Trophoblast cell (in vitro differentiated cells and primary cell): Measurements from ENCODE around the gene CTBP2.

Experiments used
- DNase-seq, 2 donors: peaks; one replicate each; pipeline ENCODE4 v3.0.0-alpha.2; 2016
- H2AFZ ChIP-seq: 2 replicates; pipeline ENCODE4 v1.6.1; 2013; ENCODE audit warnings: low read length, moderate library complexity, mild to moderate bottlenecking; ENCODE audit not compliant: insufficient read depth, poor library complexity
- H2AK5ac ChIP-seq: 2 replicates; pipeline ENCODE4 v1.6.1; 2013; ENCODE audit warnings: mild to moderate bottlenecking, low read length
- H2BK120ac ChIP-seq: 2 replicates; pipeline ENCODE4 v1.6.1; 2013; ENCODE audit warnings: low read length, mild to moderate bottlenecking, moderate library complexity; ENCODE audit not compliant: insufficient read depth, poor library complexity
- H2BK12ac ChIP-seq: 2 replicates; pipeline ENCODE4 v1.6.1; 2013; ENCODE audit warnings: mild to moderate bottlenecking, low read length, moderate library complexity
- H2BK5ac ChIP-seq: 2 replicates; pipeline ENCODE4 v1.6.1; 2013; ENCODE audit warnings: low read length, low read depth, moderate library complexity, mild to moderate bottlenecking; ENCODE audit not compliant: poor library complexity
- H3K14ac ChIP-seq: 2 replicates; pipeline ENCODE4 v1.6.1; 2013; ENCODE audit warnings: mild to moderate bottlenecking, low read length
- H3K18ac ChIP-seq: 2 replicates; pipeline ENCODE4 v1.6.1; 2013; ENCODE audit warnings: mild to moderate bottlenecking, low read length
- H3K23ac ChIP-seq: 2 replicates; pipeline ENCODE4 v1.6.1; 2013; ENCODE audit warnings: low read length
- H3K27ac ChIP-seq: 2 replicates; pipeline ENCODE4 v1.5.1; 2013; ENCODE audit warnings: low read depth, mild to moderate bottlenecking, inconsistent platforms, low read length, moderate library complexity
- H3K27me3 ChIP-seq: 2 replicates; pipeline ENCODE4 v1.6.1; 2013; ENCODE audit warnings: inconsistent platforms, mild to moderate bottlenecking, low read length, moderate library complexity; ENCODE audit not compliant: insufficient read depth
- H3K36me3 ChIP-seq, 2 experiments: 1 replicate in 1 of 2; 2 replicates in 1 of 2; pipeline ENCODE4 v1.6.1; 2013; ENCODE audit warnings: low read length in 2 of 2, mild to moderate bottlenecking in 2 of 2, moderate library complexity in 1 of 2; ENCODE audit not compliant: insufficient read depth in 2 of 2, control insufficient read depth in 1 of 2
- H3K4ac ChIP-seq: 2 replicates; pipeline ENCODE4 v1.6.1; 2013; ENCODE audit warnings: low read depth, mild to moderate bottlenecking, low read length, moderate library complexity
- H3K4me1 ChIP-seq, 2 experiments: 1 replicate in 1 of 2; 2 replicates in 1 of 2; pipeline ENCODE4 v1.6.1; 2013; ENCODE audit warnings: low read length in 2 of 2, mild to moderate bottlenecking in 2 of 2, moderate library complexity in 1 of 2; ENCODE audit not compliant: insufficient read depth in 2 of 2, control insufficient read depth in 1 of 2
- H3K4me2 ChIP-seq: 2 replicates; pipeline ENCODE4 v1.6.1; 2013; ENCODE audit warnings: inconsistent platforms, mild to moderate bottlenecking, low read length, moderate library complexity
- H3K4me3 ChIP-seq: 2 replicates; pipeline ENCODE4 v1.5.1; 2013; ENCODE audit warnings: mild to moderate bottlenecking, low read depth, low read length, inconsistent platforms
- H3K79me1 ChIP-seq: one replicate; pipeline ENCODE4 v1.6.1; 2013; ENCODE audit warnings: low read length
- H3K79me2 ChIP-seq: 2 replicates; pipeline ENCODE4 v1.6.1; 2013; ENCODE audit warnings: low read length, mild to moderate bottlenecking; ENCODE audit not compliant: control insufficient read depth, insufficient read depth, poor library complexity
- H3K9ac ChIP-seq: 2 replicates; pipeline ENCODE4 v1.6.1; 2013; ENCODE audit warnings: mild to moderate bottlenecking, low read length
- H3K9me3 ChIP-seq: 2 replicates; pipeline ENCODE4 v1.6.1; 2013; ENCODE audit warnings: low read depth, mild to moderate bottlenecking, control low read depth, inconsistent platforms, low read length; ENCODE audit not compliant: insufficient read depth
- H4K12ac ChIP-seq: 2 replicates; pipeline ENCODE4 v1.6.1; 2013; ENCODE audit warnings: low read depth, mild to moderate bottlenecking, low read length, moderate library complexity
- H4K8ac ChIP-seq: 2 replicates; pipeline ENCODE4 v1.6.1; 2013; ENCODE audit warnings: low read depth, mild to moderate bottlenecking, low read length, moderate library complexity
- H4K91ac ChIP-seq: one replicate; pipeline ENCODE4 v1.6.1; 2013; ENCODE audit warnings: low read depth, mild to moderate bottlenecking, low read length, moderate library complexity
- WGBS: extraction: QIAGEN DNeasy Blood & Tissue Kit; methylation state at CpG from one replicate; pipeline ENCODE4 v1.1.7; 2013; ENCODE audit warnings: missing lambda C conversion rate; ENCODE audit not compliant: insufficient read length, insufficient coverage; ENCODE audit errors: extremely low coverage; 5-methylcytosine and 5-hydroxymethylcytosine counted together

CTBP2 gene

DNA sequence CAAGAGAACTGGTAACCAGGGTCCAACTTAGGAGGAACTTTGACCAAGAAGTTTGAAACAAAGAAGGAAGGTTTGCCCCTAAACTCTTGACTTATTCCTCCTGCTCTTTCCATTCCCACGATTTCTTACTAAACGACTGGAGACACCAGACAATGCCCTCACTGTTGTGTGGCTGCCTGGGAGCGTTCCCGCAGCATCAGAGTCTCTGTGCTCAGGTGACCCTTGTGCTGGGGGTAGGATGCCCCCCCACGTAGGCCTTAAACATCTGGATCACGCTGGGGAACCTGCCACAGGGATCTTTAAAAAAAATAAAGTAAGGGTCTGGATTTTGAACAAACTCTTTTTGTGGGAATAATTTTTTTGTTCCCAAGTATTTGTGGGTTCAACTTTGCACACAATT is 30.1 kb upstream of the CTBP2 start:
- H2BK5ac ChIP-seq: no peak overlapping the region
- no peak overlapping the region for H3K23ac ChIP-seq
- H3K79me2 ChIP-seq: no peaks in the 10 kb centered on the region
- no peak overlapping the region for H4K12ac ChIP-seq
- no peak overlapping the region for H3K9ac ChIP-seq
- no peaks in the 10 kb centered on the region for H3K36me3 ChIP-seq
- no peak overlapping the region for H3K27ac ChIP-seq
- no peaks in the 10 kb centered on the region for H3K4me1 ChIP-seq
- no peak overlapping the region for H3K4me3 ChIP-seq
- H2AK5ac ChIP-seq: no peak overlapping the region
- H3K14ac ChIP-seq: no peak overlapping the region
- H3K4me2 ChIP-seq: no peak overlapping the region
- H4K8ac ChIP-seq: no peak overlapping the region
- H3K18ac ChIP-seq: no peak overlapping the region
- H2AFZ ChIP-seq: no peak overlapping the region
- H3K9me3 ChIP-seq: peaks cover 2% of the 10 kb centered on the region
- no peaks in the 10 kb centered on the region for H3K79me1 ChIP-seq
- H3K27me3 ChIP-seq: no peaks in the 10 kb centered on the region
- no peak overlapping the region for H2BK120ac ChIP-seq
- H4K91ac ChIP-seq: no peak overlapping the region
- no peak for DNase-seq
- WGBS: no CpG with 5 or more reads among the region's 6 CpGs
- H2BK12ac ChIP-seq: no peak overlapping the region
- H3K4ac ChIP-seq: no peak overlapping the region

DNA sequence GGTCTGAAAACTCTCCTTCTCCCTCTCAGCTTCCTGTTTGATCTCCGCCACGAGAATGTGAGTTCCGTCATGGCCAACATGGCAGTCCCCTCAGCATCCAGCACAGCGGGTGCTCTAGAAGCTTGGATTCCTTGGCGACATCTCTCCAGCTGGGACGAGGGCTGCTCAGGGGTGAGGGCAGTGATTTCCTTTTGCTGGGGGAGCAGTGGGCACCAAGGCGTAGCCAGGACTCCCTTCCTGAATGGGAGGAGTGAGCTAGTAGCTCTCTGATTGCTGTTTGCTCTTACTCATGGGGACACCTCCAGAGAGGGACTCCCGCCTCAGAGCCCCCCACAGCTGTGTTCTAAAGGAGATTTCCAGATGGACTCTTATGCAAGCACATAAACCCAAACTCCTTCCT is 28.8 kb upstream of the CTBP2 start:
- Histone ChIP-seq H3K14ac (no peak overlapping the region), H2BK5ac (no peak overlapping the region), H4K91ac (no peak overlapping the region), H2AFZ (no peak overlapping the region), H2BK12ac (no peak overlapping the region), H3K4me3 (no peak overlapping the region), H3K4me2 (no peak overlapping the region), H3K79me2 (no peaks in the 10 kb centered on the region), H3K79me1 (no peaks in the 10 kb centered on the region), H3K4me1 (no peaks in the 10 kb centered on the region), H4K12ac (no peak overlapping the region), H3K27me3 (no peaks in the 10 kb centered on the region), H3K9ac (no peak overlapping the region), H3K9me3 (peaks cover 2% of the 10 kb centered on the region), H2BK120ac (no peak overlapping the region), H3K18ac (no peak overlapping the region), H3K36me3 (no peaks in the 10 kb centered on the region), H3K4ac (no peak overlapping the region), H4K8ac (no peak overlapping the region), H3K27ac (no peak overlapping the region), H3K23ac (no peak overlapping the region), H2AK5ac (no peak overlapping the region)
- WGBS: no CpG with 5 or more reads among the region's 8 CpGs
- no peak for DNase-seq

DNA sequence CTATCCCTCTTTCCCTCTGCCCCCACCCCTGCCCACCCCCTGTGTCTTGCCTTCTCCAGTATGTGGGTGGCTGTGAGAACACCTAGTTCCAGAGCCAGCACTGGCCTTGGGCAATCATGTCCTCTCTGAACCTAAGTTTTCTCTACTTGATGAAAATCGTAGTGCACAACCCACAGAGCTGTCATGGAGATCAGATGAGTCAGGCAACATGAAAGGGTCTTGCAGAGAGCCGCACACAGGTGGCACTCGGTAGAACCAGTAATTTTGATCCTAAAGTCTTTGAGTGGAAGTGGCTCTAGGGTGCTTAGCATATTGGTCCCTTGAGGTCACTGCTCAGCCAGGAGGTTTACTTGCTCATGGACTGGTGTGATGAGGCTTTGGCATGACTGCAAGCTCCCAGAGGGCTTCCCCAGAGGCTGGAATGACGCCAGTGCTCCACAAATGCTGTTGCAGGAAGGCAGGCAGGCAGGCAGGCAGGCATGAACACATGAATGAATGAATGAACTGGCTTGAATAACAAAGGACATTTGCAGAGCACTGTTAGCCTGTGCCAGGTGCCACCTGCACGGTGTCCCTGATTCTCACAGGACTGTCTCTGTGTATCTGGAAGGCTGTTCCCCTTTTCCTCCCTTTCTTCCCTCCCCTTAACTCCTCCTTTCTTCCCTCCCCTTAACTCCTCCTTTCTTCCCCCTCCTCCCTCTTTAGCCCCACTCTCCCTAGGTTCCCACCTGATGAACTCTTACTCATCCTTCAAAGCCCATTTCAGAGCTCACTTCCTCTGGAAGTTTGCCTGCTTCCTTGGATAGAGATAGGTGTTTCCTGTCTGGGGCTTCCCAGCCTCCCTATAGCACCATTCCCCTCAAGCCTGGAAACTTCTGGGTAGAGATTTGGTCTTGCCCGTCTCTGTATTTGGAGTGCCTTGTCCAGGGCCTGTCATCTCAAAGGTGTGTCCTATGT is 27.2 kb upstream of the CTBP2 start:
- no peak overlapping the region for H4K8ac ChIP-seq
- no peaks in the 10 kb centered on the region for H3K4me1 ChIP-seq
- H4K91ac ChIP-seq: no peak overlapping the region
- WGBS: no CpG with 5 or more reads among the region's 6 CpGs
- H3K18ac ChIP-seq: no peak overlapping the region
- H3K79me1 ChIP-seq: no peaks in the 10 kb centered on the region
- no peak overlapping the region for H3K4me3 ChIP-seq
- H3K14ac ChIP-seq: no peak overlapping the region
- no peak overlapping the region for H2BK5ac ChIP-seq
- no peaks in the 10 kb centered on the region for H3K36me3 ChIP-seq
- no peak overlapping the region for H3K27ac ChIP-seq
- H2AK5ac ChIP-seq: no peak overlapping the region
- no peak overlapping the region for H2BK120ac ChIP-seq
- H3K9me3 ChIP-seq: peaks cover 2% of the 10 kb centered on the region
- H2AFZ ChIP-seq: no peak overlapping the region
- no peak overlapping the region for H3K23ac ChIP-seq
- H3K4ac ChIP-seq: no peak overlapping the region
- no peak overlapping the region for H4K12ac ChIP-seq
- DNase-seq: peak in 1 of 2 donors; percentile 56
- no peak overlapping the region for H2BK12ac ChIP-seq
- no peaks in the 10 kb centered on the region for H3K79me2 ChIP-seq
- H3K27me3 ChIP-seq: no peaks in the 10 kb centered on the region
- H3K4me2 ChIP-seq: no peak overlapping the region
- no peak overlapping the region for H3K9ac ChIP-seq

DNA sequence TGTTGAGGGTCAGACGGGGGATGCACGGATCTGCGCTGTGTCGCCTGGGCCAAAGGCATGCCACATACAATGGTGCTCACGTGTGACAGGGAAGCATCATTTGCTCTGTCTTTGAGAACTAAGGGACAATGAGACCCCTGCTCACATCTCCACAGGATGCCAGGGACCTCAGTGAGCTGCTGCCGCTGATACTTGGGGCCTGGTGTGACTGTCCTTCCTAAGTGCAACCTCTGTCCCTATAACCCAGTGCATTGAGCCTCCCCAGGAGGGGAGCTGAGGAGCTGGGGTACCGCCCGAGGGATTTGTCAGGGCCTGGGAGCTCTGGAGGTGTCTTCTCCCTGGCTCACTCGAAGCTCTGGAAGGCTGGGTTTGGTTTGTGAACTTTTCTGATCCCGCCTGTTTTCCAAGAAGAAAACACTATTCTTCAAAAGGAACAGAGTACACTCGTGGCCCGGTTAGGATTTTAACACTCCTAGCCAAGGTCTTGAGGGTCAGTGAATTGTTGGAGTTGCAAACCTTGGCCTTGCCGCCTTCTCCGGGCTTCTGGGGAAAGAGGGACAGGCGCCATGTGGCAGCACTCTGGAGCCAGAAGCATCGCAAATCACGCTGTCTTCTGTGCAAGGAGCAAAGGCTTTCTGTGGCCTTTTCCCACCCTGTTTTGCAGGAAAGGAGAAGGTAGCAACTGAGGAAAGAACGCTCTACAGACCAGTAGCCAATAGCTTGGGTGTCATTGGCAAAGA is 26.2 kb upstream of the CTBP2 start:
- no peak overlapping the region for H2BK120ac ChIP-seq
- H4K8ac ChIP-seq: no peak overlapping the region
- no peaks in the 10 kb centered on the region for H3K36me3 ChIP-seq
- H3K27me3 ChIP-seq: no peaks in the 10 kb centered on the region
- no peak overlapping the region for H4K91ac ChIP-seq
- H2BK5ac ChIP-seq: no peak overlapping the region
- no peak overlapping the region for H3K23ac ChIP-seq
- H4K12ac ChIP-seq: no peak overlapping the region
- H3K9me3 ChIP-seq: peaks cover 2% of the 10 kb centered on the region
- H2AK5ac ChIP-seq: no peak overlapping the region
- H3K18ac ChIP-seq: no peak overlapping the region
- H3K14ac ChIP-seq: no peak overlapping the region
- DNase-seq: no peak
- H2BK12ac ChIP-seq: no peak overlapping the region
- H3K9ac ChIP-seq: no peak overlapping the region
- no peak overlapping the region for H3K4ac ChIP-seq
- no peaks in the 10 kb centered on the region for H3K4me1 ChIP-seq
- H3K27ac ChIP-seq: no peak overlapping the region
- WGBS: no CpG with 5 or more reads among the region's 18 CpGs
- H3K79me1 ChIP-seq: no peaks in the 10 kb centered on the region
- no peaks in the 10 kb centered on the region for H3K79me2 ChIP-seq
- no peak overlapping the region for H2AFZ ChIP-seq
- H3K4me2 ChIP-seq: no peak overlapping the region
- H3K4me3 ChIP-seq: no peak overlapping the region
